ENCODE data around the gene CLRN2.

CLRN2 gene, protein sequence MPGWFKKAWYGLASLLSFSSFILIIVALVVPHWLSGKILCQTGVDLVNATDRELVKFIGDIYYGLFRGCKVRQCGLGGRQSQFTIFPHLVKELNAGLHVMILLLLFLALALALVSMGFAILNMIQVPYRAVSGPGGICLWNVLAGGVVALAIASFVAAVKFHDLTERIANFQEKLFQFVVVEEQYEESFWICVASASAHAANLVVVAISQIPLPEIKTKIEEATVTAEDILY

DNA sequence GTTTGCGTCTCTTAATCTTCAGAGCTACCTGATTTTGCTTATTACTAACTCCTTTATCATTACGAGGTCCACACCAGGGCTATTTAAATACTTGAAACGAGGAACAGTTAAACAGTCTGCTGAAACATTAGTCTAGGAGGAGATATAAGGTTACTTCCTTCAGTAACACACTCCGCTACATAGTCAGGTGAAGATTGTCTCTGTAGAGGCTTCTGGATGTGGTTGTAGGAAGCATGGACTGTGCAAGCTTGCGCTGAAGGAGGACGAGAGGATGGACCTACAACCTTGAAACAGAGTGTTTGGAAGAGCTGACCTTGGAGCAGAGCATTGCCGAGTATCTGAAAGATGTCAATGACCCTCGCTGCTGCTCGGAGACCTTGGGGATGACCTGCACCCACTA, at the start of gene CLRN2:
Gene CLRN2 (plus strand): TSS at position 301 of the 400 bp plus-strand sequence. CDS start 102 bp downstream, outside the sequence.
- DNase-seq = no peak

DNA sequence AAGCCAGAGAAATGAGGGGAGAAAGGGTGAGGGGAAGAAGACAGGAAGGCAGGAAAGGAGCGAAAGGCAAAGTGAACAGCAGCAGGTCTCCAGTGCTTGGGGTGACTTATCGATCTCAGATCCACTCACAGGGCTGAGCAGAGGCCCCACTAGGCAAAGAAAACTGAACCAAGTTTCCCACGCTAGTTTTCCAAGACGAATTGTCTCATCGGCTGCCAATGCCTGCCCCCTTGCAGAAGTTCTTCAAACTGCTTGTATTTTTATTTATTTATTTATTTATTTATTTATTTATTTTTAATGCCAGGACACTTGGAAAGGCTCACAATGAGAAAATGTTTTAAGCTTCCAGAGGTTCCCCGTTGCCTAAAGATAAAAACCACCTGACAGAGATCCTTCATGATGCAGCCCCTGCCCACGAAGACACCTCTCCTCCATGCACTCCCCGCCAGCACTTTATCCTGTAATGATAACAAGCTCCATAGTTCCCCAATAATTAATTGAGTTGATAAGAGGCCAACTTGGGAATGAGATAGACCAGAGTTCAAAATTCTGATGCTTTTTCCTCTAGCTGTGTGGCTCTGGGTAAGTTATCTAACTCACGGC, 46.2 kb upstream of the CLRN2 start:
- DNase-seq = peak in 1 of 14 donors; percentile 10

DNA sequence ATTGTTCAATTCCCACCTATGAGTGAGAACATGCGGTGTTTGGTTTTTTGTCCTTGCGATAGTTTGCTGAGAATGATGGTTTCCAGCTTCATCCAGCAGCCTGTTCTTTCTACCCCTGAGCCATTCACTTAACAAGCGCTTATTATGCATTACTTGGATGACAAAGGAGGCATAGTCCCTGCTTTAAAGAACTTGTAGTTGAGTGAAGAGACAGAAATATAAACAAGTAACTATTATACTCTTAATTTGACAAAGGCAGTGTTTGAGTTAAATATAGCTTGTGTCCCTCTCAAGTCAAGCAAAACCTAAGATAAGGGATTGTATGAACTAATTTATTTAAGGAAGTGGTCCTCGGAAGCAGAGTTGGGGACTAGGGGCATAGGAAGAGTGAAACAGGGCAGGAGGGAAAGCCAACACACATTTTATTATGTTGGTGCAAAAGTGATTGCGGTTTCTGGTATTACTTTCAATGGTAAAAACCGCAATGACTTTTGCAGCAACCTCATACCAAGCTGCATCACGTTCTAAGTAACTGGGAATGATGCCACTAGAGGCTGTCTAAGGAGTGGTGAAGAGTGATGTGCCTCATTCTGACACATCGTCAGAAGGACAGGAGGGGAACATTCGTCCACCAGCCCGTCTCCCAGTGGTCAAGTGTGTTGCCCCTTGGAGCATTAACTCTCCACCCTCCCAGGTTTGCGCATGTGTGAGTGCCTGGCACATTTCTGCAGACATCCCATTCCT, 44.9 kb upstream of the CLRN2 start:
- no peak for DNase-seq

DNA sequence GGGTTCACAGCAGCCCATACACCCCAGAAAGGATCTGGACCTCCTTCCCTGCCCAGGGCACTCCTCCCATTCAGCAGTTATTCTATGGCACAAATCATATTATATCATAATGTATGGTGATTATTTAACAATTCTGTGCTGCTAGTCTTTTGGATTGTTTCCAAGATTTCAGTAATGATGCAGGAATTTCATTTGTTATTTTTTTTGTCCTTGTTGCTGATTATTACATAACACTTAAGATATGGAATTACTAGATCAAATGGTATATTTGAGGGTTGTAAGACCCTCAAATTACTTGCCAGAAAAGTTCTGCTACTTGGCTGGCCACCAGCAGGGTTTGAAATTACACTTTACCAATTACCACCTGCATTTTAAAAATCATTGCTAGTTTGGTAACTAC, 39.5 kb upstream of the CLRN2 start:
- no peak for DNase-seq

DNA sequence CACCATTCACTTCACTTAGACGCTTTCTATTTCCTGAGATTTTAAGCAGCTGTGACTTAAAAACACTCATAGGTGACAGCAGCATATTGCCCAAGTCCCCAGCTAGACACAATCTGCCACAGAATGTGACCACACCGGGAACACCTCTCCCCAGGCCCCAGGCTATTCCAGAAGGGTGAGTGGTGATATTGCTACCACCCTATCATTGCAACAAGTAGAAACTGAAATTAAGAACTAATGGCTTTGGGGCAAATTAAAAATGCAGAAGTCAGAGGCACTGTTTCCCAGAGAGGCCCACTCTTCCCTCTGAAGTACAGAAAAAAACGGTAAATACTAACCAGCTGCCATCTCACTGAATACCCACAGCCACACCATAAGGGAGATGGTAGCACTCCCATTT, 38.1 kb upstream of the CLRN2 start:
- DNase-seq = no peak

DNA sequence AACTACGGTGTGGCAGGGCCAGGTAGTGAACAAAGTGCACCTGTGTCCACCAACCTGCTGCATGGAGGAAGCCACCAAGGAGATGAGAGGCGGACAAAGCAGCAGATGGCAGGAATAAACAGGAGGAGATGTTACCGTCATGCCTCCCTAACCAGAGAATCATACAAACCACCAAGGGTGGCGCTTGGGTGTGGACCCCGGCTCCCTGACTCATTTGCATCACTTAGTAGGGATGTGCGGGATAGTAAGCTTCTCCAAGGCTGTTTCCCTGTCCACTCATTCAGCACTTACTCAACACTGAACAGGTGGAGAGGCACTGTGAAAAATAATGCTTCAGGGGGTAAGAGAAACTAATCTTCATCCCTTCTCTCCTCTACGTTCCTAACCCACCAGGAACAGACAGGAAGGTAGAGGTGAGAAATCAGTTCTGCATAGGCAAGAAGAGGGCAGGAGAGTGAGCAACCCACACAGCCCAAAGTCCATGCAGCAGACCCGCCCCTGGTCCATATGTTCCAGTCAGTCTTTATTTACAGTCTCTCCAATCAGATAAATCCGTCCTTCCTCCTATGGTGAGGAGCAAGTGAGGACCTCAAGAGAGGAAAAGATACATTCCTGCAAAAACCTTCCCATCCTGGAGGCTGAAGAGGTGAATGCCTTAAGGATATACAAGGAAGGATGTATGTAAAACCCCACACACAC, 37.0 kb upstream of the CLRN2 start:
- no peak for DNase-seq

DNA sequence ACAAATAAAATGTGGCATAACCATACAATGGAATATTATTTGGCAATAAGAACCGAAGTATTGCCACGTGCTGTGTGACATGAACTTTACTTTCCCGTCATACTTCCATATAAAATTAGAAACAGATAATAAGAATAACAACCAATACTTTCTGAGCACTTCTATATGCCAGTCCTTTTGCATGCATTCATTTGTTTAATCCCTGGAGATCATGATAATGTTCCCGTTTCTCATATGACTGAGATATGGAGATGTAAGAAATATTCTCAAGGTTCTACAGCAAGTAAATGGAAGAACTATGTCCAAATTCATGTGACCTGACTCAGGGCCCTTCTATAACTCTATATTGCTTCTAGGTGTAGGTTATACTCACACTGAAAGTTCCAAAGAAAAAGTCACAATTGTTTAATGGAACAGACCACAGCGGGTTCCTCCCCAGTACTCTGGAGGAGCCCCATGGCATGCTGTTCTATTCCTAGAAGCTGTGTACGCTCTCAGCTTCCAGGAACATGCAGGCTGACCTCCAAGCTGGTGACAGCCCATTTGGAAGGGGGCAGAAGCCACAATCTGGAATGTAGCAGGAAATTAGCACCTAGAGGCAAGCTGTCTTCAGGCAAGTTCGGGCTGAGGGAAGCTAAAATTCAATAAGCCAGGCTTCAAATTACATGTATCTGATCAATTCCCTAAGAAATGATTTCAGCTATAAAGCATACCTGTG, 34.6 kb upstream of the CLRN2 start:
- no peak for DNase-seq

DNA sequence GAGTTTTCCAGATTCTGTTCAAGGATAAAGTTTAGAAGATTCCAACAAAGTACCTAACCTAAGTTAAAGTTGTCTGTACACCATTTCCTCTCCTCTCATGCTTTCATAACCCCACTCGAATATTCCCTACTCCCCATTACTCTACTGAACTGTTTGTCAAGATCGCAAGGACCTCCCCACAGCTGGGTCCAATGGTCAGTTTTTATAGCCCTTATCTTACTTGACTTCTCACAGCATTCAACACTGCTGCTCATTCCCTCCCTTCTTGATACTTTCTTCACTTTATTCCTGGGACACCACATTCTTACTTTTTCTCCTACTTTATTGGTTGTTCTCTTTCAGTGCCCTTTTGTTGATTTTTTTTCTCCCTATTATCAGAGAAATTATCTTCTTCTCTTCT, 34.0 kb upstream of the CLRN2 start:
- DNase-seq = no peak

DNA sequence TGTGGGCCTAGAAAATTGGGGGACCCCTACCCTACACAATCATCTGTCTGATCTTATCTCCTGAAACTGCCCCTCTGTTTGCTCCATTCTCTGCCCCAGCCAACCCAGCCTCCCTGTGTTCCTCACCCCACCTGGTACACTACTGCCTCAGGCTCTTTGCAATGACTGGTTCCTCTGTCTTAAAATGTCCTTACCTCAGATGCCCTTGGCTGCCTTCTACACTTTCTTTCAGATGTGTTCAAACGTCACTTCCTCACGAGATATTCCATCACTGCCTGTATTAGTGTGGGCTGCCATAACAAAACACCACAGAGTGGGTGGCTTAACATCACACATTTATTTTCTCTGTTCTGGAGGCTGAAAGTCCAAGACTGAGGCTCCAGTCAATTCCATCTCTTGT, 32.2 kb upstream of the CLRN2 start:
- no peak for DNase-seq

DNA sequence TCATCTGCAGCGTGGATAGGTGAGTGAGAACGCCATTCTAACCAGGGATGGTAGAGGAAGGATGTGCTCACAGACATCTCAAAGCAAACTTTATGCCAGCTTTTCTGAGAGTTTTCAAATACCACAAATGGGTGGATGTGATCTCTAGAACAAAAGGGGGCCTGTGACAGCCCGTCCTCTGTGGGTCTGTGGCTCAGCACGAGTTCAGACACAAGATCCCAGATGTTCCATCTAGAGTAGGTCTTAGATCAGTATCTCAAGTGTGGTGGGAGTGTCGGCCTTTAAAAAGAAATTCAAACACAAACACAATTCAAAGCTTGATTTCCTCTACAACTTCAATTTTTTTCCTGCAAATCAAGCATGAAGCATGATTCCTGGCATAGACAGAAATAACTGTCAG, 25.8 kb upstream of the CLRN2 start:
- DNase-seq = no peak

DNA sequence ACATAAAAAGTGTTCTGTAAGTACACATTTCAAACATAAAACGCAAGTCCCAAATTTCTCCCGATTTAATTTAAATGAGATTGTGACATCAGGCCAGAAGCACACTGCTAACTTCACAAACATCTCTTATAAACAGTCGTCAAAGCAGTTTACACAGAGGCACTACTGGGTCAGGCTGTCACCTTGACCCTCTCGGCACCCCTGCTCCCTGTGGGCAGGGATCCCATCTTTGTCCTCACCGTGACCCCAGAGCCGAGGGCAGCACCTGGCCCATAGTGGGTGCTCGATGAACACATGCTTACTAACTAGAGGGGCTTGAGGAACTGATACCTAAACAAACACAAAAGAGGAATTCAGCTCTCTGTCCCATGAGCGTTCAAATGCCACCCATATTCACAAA, 25.2 kb upstream of the CLRN2 start:
- DNase-seq = no peak

DNA sequence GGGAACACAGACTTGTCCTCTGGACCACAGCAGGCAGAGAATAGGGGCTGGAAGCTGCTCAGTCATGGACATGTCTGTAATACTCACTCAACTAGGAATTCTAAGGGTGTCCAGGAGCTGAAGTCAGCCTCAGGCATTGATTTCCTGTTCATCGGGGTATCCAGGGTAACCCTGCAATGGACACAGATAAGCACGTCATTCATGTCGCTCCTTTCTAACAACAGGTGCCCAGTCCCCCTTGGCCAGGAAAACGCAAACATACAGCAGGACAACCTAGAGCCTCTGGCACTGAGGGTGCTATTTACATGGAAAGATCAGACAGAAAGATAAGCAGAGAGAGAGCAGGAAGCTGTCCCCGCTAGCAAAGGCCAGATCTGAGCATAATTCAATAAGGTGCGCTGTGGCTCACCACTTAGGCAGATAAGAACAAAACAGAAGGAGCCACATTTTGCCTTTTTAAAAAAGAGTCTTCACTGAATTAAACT, 24.3 kb upstream of the CLRN2 start:
- no peak for DNase-seq

DNA sequence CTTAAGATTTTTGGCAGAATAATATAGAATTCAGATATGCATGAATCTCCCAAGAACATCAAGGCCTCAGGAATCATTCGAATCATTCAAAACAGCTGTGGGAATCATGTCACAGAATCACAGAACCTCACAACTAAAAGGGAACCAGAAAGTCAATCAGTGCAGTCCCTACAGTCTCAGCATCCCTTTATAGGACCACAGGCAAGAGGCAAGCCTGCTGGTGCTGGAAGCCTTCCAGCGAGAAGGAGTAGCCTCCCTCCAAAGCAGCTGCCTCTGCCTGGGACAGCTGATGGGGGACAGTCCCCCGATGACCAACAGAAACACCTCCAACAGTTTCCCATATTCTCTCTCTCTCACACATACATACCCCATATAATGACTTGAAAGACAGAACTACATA, 23.8 kb upstream of the CLRN2 start:
- no peak for DNase-seq

DNA sequence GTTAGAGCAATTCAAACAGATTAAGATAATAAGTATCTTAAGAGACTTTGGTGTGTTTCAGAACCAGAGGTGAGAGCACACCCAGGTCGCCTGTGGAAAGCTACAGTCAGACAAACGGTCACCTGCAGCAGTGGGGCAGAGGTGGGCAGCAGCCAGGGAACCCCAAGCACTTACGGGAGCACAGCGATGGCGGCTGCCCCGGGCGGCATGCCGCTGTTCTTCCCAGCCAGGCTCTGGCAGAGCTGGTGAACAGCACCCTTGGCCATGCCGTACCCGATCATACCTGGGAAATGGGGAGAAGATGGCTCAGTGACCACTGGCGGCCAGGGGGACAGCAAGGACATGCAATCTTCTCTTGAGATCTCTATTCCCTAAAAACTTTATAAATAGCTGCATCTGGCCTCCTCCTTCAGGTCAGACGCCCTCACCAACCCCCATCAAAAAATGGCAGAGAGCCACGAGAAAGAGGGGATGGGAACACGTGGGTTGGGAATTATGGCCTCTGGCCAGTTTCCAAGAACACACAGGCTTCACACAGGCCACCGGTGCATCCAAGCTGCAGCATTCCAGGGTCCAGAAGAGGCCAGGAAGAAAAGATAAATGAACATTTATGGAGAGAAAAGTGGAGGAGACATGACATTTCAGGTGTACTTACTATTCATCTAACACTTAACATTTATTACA, 22.8 kb upstream of the CLRN2 start:
- no peak for DNase-seq

DNA sequence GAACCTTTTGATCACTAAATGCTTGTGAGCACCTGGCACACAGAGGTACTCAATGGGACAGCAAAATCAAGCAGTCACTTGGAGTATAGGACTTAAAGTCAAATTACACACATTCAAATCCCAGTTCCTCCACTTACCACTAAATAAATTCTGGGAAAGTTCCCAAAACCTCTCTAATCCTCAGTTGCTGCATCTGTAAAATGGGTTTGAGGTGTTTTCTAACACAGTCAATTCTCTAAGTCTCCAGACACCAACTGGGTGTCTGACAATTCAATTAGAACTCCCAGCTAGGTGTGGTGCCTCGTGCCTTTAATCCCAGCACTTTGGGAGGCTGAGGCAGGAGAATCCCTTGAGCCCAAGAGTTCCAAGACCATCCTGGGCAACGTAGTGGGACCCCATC, 22.1 kb upstream of the CLRN2 start:
- DNase-seq = no peak

DNA sequence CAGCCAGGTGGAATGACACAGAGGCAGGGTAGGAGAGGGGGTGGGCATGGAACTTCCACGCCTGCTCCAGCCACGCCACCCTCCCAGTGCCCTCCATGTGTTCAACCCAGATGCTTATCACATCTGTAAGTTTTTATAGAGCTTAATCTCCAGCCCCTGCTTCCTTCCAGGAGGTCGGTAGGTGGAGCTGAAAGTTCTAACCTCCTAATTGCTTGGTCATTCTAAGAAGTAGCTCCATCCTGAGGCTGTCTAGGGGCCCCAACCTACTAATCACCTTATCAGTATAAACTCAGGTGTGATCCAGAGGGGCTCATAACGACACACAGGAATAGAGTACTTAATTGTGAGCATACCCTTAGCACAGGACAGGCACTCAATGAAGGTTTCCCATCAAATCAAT, 21.3 kb upstream of the CLRN2 start:
- no peak for DNase-seq

DNA sequence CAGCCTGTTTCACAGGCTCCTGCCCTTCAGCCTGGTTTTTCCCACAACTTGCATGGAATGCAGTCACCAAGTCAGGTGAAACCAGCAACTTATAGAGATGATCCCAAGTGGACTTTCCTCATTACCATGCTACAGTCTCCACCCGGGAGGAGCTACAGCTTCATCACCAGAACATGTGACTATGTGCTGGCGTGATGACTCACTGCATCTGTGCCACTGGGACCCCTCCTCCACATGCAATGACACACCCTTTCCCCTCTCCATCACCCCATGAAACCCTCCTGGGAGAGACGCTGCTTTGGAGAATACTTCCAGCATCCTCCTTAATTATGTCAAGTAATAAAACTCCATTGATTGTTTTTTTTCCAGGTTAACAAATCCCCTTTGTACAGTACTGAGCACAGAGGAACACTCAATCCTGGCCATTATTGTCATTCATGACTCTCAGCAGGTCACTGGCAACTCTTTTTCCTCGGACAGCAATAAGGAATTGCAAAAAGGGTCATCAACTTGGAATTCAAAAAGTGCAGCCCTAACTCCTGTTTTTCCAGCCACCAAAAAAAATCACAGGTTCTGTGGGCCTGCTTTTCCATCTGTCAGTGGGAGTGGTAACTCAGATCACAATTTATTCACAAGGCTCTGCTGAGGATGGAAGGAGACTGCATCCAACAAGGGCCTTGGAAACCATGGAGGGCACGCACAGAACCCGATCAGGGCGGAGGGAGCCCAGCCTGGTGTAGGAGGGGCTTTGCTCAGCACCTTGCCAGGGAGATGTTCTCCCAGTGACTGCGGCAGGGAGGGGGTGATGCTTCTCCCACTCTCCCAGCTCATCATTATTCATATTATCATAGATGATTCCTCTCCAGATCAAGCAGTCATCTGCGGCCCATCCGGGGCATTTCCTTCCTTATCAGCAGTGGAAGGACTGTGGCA, 20.4 kb upstream of the CLRN2 start:
- DNase-seq = peak in 3 of 14 donors; percentile 12 to 67 (median 64)

DNA sequence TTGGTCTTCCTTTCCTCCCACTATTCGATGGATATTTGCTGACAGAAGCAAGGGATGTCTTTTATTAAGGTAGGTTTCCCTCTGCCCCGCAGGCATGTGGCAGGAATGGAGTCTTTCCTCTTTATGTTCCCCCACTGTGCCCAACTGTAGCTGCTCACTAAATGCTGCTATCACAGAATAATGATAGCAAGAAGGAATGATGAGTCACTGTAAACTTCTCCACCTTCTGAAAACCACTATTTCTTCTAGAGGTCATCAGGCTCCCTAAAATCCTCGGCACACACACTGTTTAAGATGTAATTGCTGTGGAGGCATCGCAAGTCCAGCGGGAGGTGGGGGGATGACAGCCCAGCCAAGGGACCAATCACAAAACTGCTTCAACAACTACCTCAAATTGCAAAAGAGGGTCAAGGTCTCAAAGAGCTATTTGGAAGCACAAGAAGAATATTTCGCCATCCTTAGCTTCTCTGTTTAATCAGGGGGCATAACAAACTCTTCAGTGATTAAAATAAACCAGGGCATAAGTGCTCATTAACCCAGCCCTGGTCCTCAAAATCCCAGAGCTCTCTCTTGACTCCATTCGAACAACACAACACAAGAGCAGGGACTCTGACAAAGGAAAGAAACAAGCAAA, 17.0 kb upstream of the CLRN2 start:
- no peak for DNase-seq

DNA sequence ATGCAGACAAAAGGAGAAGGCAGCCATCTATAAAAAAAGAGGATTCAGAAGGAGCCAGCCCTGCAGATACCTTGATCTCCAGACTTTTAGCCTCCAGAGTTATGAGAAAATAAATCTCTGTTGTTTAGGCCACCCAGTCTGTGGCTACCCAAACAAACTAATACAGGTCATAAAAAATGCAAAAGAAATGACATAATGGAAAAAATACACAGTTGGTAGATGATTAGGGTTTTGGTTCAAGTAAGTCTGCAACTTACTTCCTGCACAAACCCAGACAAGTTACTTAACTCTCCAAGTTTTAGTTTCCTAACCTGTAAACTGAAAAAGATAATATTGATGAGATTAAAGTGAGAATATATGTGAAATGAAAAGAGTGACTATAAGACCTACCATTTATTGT, 14.4 kb upstream of the CLRN2 start:
- DNase-seq = no peak

DNA sequence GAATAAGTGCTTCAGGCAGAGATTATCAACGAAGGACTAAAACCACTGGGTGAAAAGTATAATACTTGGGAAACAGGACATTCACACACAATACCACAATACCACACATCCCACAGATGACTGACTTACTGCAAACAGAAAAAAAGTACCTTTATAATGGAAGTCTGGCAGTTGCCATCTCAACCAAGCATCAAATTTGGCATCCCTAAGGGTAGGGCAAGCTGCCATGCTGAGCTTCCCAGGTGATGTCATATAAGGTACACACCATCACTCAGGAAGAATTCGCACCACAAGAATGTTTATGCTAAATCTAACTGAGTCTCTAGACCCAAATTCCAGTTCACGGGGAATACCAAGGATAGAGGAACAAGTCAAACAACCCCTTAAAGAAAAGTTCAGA, 12.2 kb upstream of the CLRN2 start:
- DNase-seq = peak in 1 of 14 donors; percentile 20

All from C1 segment of cervical spinal cord (tissue), 14 donors.